GM12875 (cell line): ENCODE results near the gene PEX16.

ENCODE experiments used
- H3K4me3 ChIP-seq: one replicate; pipeline ENCODE4 v1.5.1; 2011; ENCODE audit warnings: low read depth, low read length, control low read depth
- CTCF ChIP-seq: IDR thresholded peaks from 2 replicates; pipeline ENCODE4 v1.5.1; 2011; ENCODE audit warnings: low read depth, mild to moderate bottlenecking, control low read depth, inconsistent platforms, low read length, moderate library complexity, borderline replicate concordance; ENCODE audit not compliant: insufficient read depth

PEX16 gene

GRCh38 chr11:45872651-45873356, 44.9 kb downstream of the PEX16 start:
- H3K4me3 ChIP-seq = no peak overlapping the region
- TF ChIP-seq CTCF = peak; percentile 63

- TF ChIP-seq CTCF = no peak
- no peak overlapping the region for H3K4me3 ChIP-seq
Measured at GRCh38 chr11:45871638-45872037, 46.0 kb downstream of the PEX16 start.

DNA sequence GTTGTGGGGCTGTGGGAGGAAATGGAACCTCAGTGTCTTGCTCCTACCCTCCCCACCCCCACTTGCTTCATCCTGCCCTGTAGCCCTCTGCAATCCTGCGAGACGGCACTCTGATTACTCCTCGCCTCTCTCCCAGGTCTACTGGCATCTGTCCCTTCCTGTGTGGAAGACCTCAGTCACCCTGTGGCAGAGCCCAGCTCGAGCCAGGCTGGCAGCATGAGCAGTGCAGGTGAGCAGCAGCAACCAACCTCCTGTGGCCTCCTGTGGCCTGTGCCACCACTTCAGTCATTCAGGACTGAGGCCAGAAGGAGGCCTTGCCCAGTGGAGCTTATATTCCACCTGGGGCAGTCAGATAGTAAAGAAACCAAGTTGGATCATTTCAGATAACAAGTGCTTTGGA, 47.0 kb downstream of the PEX16 start:
- no peak for TF ChIP-seq CTCF
- no peak overlapping the region for H3K4me3 ChIP-seq

DNA sequence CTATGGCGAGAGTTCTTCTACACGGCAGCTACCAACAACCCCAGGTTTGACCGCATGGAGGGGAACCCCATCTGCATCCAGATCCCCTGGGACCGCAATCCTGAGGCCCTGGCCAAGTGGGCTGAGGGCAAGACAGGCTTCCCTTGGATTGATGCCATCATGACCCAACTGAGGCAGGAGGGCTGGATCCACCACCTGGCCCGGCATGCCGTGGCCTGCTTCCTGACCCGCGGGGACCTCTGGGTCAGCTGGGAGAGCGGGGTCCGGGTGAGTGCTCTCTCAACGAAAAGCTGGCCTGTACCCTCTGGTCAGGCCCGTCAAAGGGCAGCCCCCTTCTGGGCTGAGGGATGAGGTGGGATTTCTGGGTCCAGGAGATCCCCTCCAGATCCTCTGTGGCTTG, 48.1 kb downstream of the PEX16 start:
- no peak overlapping the region for H3K4me3 ChIP-seq

DNA sequence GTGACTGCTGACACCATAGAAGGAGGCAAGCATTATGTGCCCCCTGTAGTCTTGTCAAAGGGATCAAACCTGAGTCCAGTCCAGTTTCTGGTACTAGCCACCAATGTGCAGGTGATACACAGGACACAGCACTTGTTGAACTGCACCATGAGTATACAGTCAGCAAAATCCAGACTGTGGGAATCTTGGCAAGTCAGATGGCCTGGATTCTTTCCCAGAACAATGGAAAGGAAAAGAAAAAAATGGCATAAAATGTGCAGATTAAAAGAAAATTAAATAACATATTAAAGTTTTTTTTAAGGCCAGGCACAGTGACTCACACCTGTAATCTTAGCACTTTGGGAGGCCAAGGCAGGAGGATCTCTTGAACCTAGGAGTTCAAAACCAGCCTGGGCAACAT, 53.6 kb downstream of the PEX16 start:
- H3K4me3 ChIP-seq = no peak overlapping the region
- no peak for TF ChIP-seq CTCF

More for the DNA sequence above, 48.1 kb downstream of the PEX16 start:
- TF ChIP-seq CTCF = no peak

- H3K4me3 ChIP-seq = no peak overlapping the region
- TF ChIP-seq CTCF = no peak
Measured at GRCh38 chr11:45860764-45861510, 56.7 kb downstream of the PEX16 start.

- TF ChIP-seq CTCF = no peak
- H3K4me3 ChIP-seq = no peak overlapping the region
Measured at GRCh38 chr11:45860348-45860747, 57.3 kb downstream of the PEX16 start.
